OCI-LY3 (cell line): ENCODE results near the gene HCST.

ENCODE experiments used
- CTCF ChIP-seq: fragments of 200-600, 300-600 bp; sonication (generic); IDR thresholded peaks from 2 replicates; pipeline ENCODE4 v1.5.1; 2014; ENCODE audit warnings: antibody characterized with exemption, low read length, low read depth
- EZH2phosphoT487 ChIP-seq: fragments of 200-600 bp; shearing (Covaris generic); IDR thresholded peaks from 2 replicates; pipeline ENCODE4 v1.6.1; 2018; ENCODE audit warnings: antibody characterized with exemption, mixed run types, low read depth

DNA sequence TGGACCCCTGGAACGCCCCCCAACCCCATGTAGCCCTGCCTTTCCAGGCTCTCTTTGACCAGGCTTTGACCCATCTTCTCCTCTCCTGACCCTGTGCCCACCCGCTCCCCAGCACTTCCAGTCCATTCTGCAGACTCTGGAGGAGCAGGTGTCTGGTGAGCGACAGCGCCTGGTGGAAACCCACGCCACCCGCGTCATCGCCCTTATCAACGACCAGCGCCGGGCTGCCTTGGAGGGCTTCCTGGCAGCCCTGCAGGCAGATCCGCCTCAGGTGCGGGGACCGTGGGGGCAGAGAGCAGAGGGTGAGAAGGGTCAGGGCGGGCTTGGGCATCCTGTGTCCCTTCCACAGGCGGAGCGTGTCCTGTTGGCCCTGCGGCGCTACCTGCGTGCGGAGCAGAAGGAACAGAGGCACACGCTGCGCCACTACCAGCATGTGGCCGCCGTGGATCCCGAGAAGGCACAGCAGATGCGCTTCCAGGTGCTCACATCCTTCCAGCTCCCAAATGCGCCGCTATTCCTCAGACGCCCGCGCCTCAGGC is 27.9 kb upstream of the HCST start:
- TF ChIP-seq CTCF (no peak), EZH2phosphoT487 (no peak)
